ENCODE data around the gene ELMOD1.

DNA sequence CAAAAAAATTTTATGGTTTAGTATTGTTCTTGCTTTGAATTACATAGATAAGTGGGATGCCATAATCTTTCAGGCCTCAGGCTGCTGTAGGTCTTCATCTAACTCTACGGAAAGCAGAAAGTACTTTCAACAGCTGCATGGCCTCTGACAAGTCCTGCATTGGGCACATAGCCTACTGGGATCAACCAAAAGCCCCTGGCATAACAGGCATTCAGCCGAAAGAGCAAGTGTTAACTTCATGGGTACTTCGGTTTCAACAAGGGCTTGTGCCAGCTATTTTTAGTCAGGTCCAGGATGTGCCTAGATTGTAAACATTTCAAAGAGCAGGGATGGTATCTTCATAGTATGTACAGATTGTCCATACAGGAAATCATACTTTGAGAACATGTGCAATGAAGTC, 117.8 kb downstream of the ELMOD1 start:
- TF ChIP-seq, protein P1, sequence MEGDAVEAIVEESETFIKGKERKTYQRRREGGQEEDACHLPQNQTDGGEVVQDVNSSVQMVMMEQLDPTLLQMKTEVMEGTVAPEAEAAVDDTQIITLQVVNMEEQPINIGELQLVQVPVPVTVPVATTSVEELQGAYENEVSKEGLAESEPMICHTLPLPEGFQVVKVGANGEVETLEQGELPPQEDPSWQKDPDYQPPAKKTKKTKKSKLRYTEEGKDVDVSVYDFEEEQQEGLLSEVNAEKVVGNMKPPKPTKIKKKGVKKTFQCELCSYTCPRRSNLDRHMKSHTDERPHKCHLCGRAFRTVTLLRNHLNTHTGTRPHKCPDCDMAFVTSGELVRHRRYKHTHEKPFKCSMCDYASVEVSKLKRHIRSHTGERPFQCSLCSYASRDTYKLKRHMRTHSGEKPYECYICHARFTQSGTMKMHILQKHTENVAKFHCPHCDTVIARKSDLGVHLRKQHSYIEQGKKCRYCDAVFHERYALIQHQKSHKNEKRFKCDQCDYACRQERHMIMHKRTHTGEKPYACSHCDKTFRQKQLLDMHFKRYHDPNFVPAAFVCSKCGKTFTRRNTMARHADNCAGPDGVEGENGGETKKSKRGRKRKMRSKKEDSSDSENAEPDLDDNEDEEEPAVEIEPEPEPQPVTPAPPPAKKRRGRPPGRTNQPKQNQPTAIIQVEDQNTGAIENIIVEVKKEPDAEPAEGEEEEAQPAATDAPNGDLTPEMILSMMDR (IDR thresholded peaks at IDR 0.05 in 8 of 11, conservative IDR thresholded peaks at IDR 0.05 in 3 of 11), result no peak
- TF ChIP-seq POLR2AphosphoS5 (IDR thresholded peaks at IDR 0.05) (no peak), POLR2A (IDR thresholded peaks at IDR 0.05) (no peak)

All from spleen (tissue), 7 donors.